NCI-H2029 (cell line): ENCODE data around the gene MRPL49.
A peak's percentile ranks its signal among the peaks of the same experiment; 100 is the strongest.
"Not testable (repeated sequence)": the region's sequence is repeated elsewhere in the genome, so short reads cannot be mapped to it uniquely, and the experiment has no call there.

Experiments used
- DNase-seq: peaks from one replicate; lab custom pipeline; 2025; lab: John Stamatoyannopoulos, UW

MRPL49 gene

GRCh38 chr11:65132988-65133700, 11.0 kb downstream of the MRPL49 start:
- peak; percentile 51 for DNase-seq

- no peak for DNase-seq
Observed at GRCh38 chr11:65133724-65134123, 11.6 kb downstream of the MRPL49 start.

- DNase-seq: peak; percentile 87
Observed at GRCh38 chr11:65134240-65134951, 12.3 kb downstream of the MRPL49 start, which contains the start of gene SYVN1. Gene SYVN1 (minus strand): TSS chr11:65134519. CDS start chr11:65133601, 918 bp downstream.

GRCh38 chr11:65134952-65135632, 13.0 kb downstream of the MRPL49 start:
- peak; percentile 98 for DNase-seq

GRCh38 chr11:65135633-65136145, 13.6 kb downstream of the MRPL49 start:
- DNase-seq: no peak

- no peak for DNase-seq
Observed at GRCh38 chr11:65136515-65137096, 14.5 kb downstream of the MRPL49 start.

- no peak for DNase-seq
Observed at GRCh38 chr11:65141896-65142494, 19.9 kb downstream of the MRPL49 start.

GRCh38 chr11:65147352-65148075, 25.4 kb downstream of the MRPL49 start:
- no peak for DNase-seq

- DNase-seq: no peak
Observed at GRCh38 chr11:65148657-65149056, 26.5 kb downstream of the MRPL49 start.

- not testable (repeated sequence) for DNase-seq
Observed at GRCh38 chr11:65150131-65150508, 28.0 kb downstream of the MRPL49 start.

GRCh38 chr11:65150509-65151299, 28.6 kb downstream of the MRPL49 start:
- DNase-seq: peak; percentile 94

- DNase-seq: no peak
Observed at GRCh38 chr11:65151331-65151899, 29.3 kb downstream of the MRPL49 start.

GRCh38 chr11:65152122-65152521, 30.0 kb downstream of the MRPL49 start:
- DNase-seq: no peak

- DNase-seq: no peak
Observed at GRCh38 chr11:65156256-65156655, 34.1 kb downstream of the MRPL49 start.

GRCh38 chr11:65156926-65157325, 34.8 kb downstream of the MRPL49 start:
- no peak for DNase-seq

GRCh38 chr11:65157336-65157735, 35.2 kb downstream of the MRPL49 start:
- DNase-seq: no peak

- DNase-seq: no peak
Observed at GRCh38 chr11:65159012-65159411, 36.9 kb downstream of the MRPL49 start.

GRCh38 chr11:65160643-65161042, 38.5 kb downstream of the MRPL49 start:
- no peak for DNase-seq

- no peak for DNase-seq
Observed at GRCh38 chr11:65163684-65164083, 41.6 kb downstream of the MRPL49 start.
